GM12878 (cell line): ENCODE data around the gene STAT3.

Source experiments
- ATF2 ChIP-seq: IDR thresholded peaks from 2 replicates; pipeline ENCODE4 v1.6.1; 2012; ENCODE audit warnings: low read length, inconsistent platforms
- BHLHE40 ChIP-seq, 2 experiments: fragments of 450-650 bp in 1 of 2; IDR thresholded peaks; 2 replicates each; pipeline ENCODE4 v1.6.1; 2011 to 2017; ENCODE audit warnings: low read depth in 2 of 2, borderline replicate concordance in 1 of 2, improper control_type of control experiment in 1 of 2, low read length in 1 of 2, mild to moderate bottlenecking in 1 of 2
- CREB1 ChIP-seq: IDR thresholded peaks from 2 replicates; pipeline ENCODE4 v1.6.1; 2012; ENCODE audit warnings: low read depth, mild to moderate bottlenecking, inconsistent platforms
- FOS ChIP-seq: IDR thresholded peaks from 3 replicates; pipeline ENCODE4 v1.6.1; 2011; ENCODE audit warnings: borderline replicate concordance; ENCODE audit not compliant: insufficient read length; ENCODE audit errors: extremely low read depth
- HDAC2 ChIP-seq: fragments of 200-600 bp; sonication (generic); IDR thresholded peaks from 2 replicates; pipeline ENCODE4 v1.6.1; 2017
- MYC ChIP-seq: IDR thresholded peaks from 2 replicates; pipeline ENCODE4 v1.6.1; 2011; ENCODE audit warnings: mild to moderate bottlenecking, low read length, moderate library complexity, inconsistent platforms; ENCODE audit not compliant: insufficient read depth, insufficient replicate concordance, insufficient read length, severe bottlenecking
- POLR2AphosphoS5 ChIP-seq: IDR thresholded peaks from 2 replicates; pipeline ENCODE4 v1.6.1; 2011; ENCODE audit warnings: mild to moderate bottlenecking, low read length, inconsistent platforms
- TCF12 ChIP-seq: IDR thresholded peaks from 2 replicates; pipeline ENCODE4 v1.6.1; 2011; ENCODE audit warnings: low read depth, mild to moderate bottlenecking, low read length
- TF ChIP-seq, protein P1 (sequence below): fragments of 450-650 bp; formaldehyde crosslinking; IDR thresholded peaks from 2 replicates; pipeline ENCODE4 v1.4.0; 2020; ENCODE audit warnings: mild to moderate bottlenecking, moderate library complexity
- TF ChIP-seq, protein P2 (sequence below), 3 experiments: IDR thresholded peaks in 2 of 3; conservative IDR thresholded peaks in 1 of 3; 2 replicates each; pipeline ENCODE4 v1.5.1; 2011; ENCODE audit warnings: low read depth in 3 of 3, low read length in 3 of 3, mild to moderate bottlenecking in 3 of 3, control low read depth in 2 of 3, moderate library complexity in 2 of 3, inconsistent platforms in 1 of 3, mixed read lengths in 1 of 3; ENCODE audit not compliant: control insufficient read depth in 2 of 3, insufficient read depth in 1 of 3; ENCODE audit errors: extremely low read depth in 1 of 3

- TF ChIP-seq TCF12, result no peak
- TF ChIP-seq, protein P1, sequence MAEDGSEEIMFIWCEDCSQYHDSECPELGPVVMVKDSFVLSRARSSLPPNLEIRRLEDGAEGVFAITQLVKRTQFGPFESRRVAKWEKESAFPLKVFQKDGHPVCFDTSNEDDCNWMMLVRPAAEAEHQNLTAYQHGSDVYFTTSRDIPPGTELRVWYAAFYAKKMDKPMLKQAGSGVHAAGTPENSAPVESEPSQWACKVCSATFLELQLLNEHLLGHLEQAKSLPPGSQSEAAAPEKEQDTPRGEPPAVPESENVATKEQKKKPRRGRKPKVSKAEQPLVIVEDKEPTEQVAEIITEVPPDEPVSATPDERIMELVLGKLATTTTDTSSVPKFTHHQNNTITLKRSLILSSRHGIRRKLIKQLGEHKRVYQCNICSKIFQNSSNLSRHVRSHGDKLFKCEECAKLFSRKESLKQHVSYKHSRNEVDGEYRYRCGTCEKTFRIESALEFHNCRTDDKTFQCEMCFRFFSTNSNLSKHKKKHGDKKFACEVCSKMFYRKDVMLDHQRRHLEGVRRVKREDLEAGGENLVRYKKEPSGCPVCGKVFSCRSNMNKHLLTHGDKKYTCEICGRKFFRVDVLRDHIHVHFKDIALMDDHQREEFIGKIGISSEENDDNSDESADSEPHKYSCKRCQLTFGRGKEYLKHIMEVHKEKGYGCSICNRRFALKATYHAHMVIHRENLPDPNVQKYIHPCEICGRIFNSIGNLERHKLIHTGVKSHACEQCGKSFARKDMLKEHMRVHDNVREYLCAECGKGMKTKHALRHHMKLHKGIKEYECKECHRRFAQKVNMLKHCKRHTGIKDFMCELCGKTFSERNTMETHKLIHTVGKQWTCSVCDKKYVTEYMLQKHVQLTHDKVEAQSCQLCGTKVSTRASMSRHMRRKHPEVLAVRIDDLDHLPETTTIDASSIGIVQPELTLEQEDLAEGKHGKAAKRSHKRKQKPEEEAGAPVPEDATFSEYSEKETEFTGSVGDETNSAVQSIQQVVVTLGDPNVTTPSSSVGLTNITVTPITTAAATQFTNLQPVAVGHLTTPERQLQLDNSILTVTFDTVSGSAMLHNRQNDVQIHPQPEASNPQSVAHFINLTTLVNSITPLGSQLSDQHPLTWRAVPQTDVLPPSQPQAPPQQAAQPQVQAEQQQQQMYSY, result no peak
- TF ChIP-seq HDAC2, result no peak
- no peak for TF ChIP-seq POLR2AphosphoS5
- no peak for TF ChIP-seq CREB1
- no peak for TF ChIP-seq BHLHE40 (IDR thresholded peaks at IDR 0.05; ENCODE audit: borderline replicate concordance in 1 of 2, low read depth in 2 of 2, low read length in 1 of 2)
- no peak for TF ChIP-seq MYC
- no peak for TF ChIP-seq FOS
- TF ChIP-seq, protein P2, sequence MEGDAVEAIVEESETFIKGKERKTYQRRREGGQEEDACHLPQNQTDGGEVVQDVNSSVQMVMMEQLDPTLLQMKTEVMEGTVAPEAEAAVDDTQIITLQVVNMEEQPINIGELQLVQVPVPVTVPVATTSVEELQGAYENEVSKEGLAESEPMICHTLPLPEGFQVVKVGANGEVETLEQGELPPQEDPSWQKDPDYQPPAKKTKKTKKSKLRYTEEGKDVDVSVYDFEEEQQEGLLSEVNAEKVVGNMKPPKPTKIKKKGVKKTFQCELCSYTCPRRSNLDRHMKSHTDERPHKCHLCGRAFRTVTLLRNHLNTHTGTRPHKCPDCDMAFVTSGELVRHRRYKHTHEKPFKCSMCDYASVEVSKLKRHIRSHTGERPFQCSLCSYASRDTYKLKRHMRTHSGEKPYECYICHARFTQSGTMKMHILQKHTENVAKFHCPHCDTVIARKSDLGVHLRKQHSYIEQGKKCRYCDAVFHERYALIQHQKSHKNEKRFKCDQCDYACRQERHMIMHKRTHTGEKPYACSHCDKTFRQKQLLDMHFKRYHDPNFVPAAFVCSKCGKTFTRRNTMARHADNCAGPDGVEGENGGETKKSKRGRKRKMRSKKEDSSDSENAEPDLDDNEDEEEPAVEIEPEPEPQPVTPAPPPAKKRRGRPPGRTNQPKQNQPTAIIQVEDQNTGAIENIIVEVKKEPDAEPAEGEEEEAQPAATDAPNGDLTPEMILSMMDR (IDR thresholded peaks at IDR 0.05 in 2 of 3, conservative IDR thresholded peaks at IDR 0.05 in 1 of 3; ENCODE audit: control insufficient read depth in 2 of 3, extremely low read depth in 1 of 3, insufficient read depth in 1 of 3, low read depth in 3 of 3, low read length in 3 of 3), result no peak
- no peak for TF ChIP-seq ATF2
Measured at GRCh38 chr17:42304187-42305030, 83.8 kb downstream of the STAT3 start.
